Upper lobe of left lung (tissue), 6 donors: ENCODE results near the gene CHRNA9. TPM values are rescaled to one million over a fixed set of nuclear protein-coding genes. Genes with fewer than 3 reads are reported as not detected.

Source experiments
- ATAC-seq, 2 donors: fragments of 200-7000 bp; cut with Tn5 transposase; one replicate each; pipeline ENCODE4 v1.9.1; 2022; ENCODE audit warnings: mild to moderate bottlenecking in 2 of 2, moderate library complexity in 2 of 2; ENCODE audit not compliant: low FRiP score in 2 of 2
- DNase-seq, 2 donors: peaks; one replicate each; pipeline ENCODE4 v3.0.0-alpha.2; 2019 to 2020
- H3K27ac ChIP-seq, 4 donors: fragments of 200-600 bp; sonication (generic); one replicate each; pipeline ENCODE4 v1.5.1; 2016 to 2019
- H3K27me3 ChIP-seq, 4 donors: fragments of 200-600 bp; sonication (generic); one replicate each; pipeline ENCODE4 v1.5.1; 2017 to 2019
- H3K36me3 ChIP-seq, 4 donors: fragments of 200-600 bp; sonication (generic); one replicate each; pipeline ENCODE4 v1.5.1; 2016 to 2019
- H3K4me1 ChIP-seq, 4 donors: fragments of 200-600 bp; sonication (generic); one replicate each; pipeline ENCODE4 v1.5.1; 2018 to 2019
- H3K4me3 ChIP-seq, 4 donors: fragments of 200-600 bp; sonication (generic); one replicate each; pipeline ENCODE4 v1.5.1; 2017 to 2019; ENCODE audit warnings: mild to moderate bottlenecking in 2 of 4, moderate library complexity in 1 of 4
- H3K9me3 ChIP-seq, 4 donors: fragments of 200-600 bp; sonication (generic); one replicate each; pipeline ENCODE4 v1.5.1; 2018 to 2019
- EP300 ChIP-seq, 4 donors: sonication (generic); formaldehyde crosslinking; IDR thresholded peaks; one replicate each; pipeline ENCODE4 v1.5.1; 2017; ENCODE audit warnings: antibody characterized with exemption in 4 of 4, control low read depth in 2 of 4
- POLR2A ChIP-seq, 4 donors: fragments of 450-650 bp; IDR thresholded peaks; one replicate each; pipeline ENCODE4 v1.5.1; 2016 to 2017; ENCODE audit warnings: antibody characterized with exemption in 4 of 4, mild to moderate bottlenecking in 2 of 4
- POLR2AphosphoS5 ChIP-seq, 2 donors: sonication (generic); formaldehyde crosslinking; IDR thresholded peaks; one replicate each; pipeline ENCODE4 v1.5.1; 2017; ENCODE audit warnings: antibody characterized with exemption in 2 of 2
- WGBS, 2 donors: methylation state at CpG; one replicate each; pipeline ENCODE4 v1.1.5; 2017 to 2018; 5-methylcytosine and 5-hydroxymethylcytosine counted together
- total RNA-seq, 6 donors: library from RNA; depleted of rRNA in 4 of 6; stranded (reverse); fragments of >200 nt in 4 of 6; gene quantifications; one replicate each; pipeline versions ENCODE4 v1.1.0 to v1.2.1, GENCODE V29; 2016 to 2021
- TF ChIP-seq, protein P1 (sequence below), 6 experiments: fragments of 450-650 bp in 4 of 6; fragments of 200-600 bp in 2 of 6; sonication (generic) in 2 of 6; IDR thresholded peaks; one replicate each; pipeline ENCODE4 v1.5.1; 2016 to 2019; ENCODE audit warnings: antibody characterized with exemption in 6 of 6
- donor health status: DM: no; HTN: no; CAD: no; lungs with moderate emphysema.
- donor health status: DM: no; HTN: yes; CAD: no; lungs with severe emphysema.

Gene CHRNA9
- total RNA-seq, 6 donors from 2014 or later = 0.49 TPM; not detected in 5

DNA sequence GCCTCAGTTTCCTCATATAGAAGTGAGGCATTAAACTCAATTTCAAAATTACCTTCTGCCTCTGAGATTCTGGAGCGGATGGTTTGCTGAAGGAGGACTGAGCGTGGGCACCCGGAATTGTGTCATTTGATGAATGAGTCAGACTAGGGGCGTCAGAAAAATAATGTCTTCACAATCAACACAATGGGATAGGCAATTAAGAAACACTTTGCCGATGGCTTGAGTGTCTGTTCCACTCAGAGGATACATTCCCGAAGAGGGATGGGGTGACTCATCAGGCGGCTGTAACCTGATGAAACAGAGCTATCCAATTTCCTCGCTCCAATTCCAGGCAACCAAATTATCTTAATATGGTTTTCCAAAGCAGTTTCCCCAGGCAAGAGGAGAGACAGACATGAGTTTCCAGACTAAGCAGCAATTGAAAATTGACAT lies 1.2 kb upstream of the CHRNA9 start:
- Histone ChIP-seq H3K27me3 (no peaks in the 10 kb centered on the region), H3K4me1 (no peaks in the 10 kb centered on the region), H3K4me3 (no peak overlapping the region), H3K27ac (no peak overlapping the region), H3K9me3 (no peaks in the 10 kb centered on the region), H3K36me3 (no peaks in the 10 kb centered on the region)
- WGBS, 2 donors = 77 to 83% methylated on average over 8 of the region's 8 CpGs
- ATAC-seq = peak in 1 of 2 donors; percentile 64
- TF ChIP-seq POLR2AphosphoS5 (IDR thresholded peaks at IDR 0.05) = no peak
- DNase-seq = no peak

DNA sequence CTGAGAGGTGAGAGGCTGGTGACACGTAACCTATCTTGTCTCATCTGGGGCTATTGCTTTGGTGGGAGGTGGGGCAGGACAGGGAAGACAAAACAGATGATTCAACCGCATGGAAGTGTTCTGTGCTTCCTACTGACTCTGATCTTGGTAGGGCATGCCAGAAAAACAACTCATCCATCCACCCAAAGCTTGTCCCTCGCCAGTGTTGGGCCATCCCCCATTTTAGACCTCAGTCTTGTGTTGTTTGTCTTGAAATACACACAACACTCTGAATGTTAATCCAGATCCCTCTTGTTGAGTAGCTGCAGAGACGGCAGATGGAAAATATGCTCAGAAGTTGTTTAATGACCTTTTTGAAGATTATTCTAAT lies 377 bp downstream of the CHRNA9 start:
- H3K9me3 ChIP-seq = no peaks in the 10 kb centered on the region
- TF ChIP-seq EP300 (IDR thresholded peaks at IDR 0.05) (no peak), POLR2AphosphoS5 (IDR thresholded peaks at IDR 0.05) (no peak), POLR2A (IDR thresholded peaks at IDR 0.05) (no peak)
- TF ChIP-seq, protein P1, sequence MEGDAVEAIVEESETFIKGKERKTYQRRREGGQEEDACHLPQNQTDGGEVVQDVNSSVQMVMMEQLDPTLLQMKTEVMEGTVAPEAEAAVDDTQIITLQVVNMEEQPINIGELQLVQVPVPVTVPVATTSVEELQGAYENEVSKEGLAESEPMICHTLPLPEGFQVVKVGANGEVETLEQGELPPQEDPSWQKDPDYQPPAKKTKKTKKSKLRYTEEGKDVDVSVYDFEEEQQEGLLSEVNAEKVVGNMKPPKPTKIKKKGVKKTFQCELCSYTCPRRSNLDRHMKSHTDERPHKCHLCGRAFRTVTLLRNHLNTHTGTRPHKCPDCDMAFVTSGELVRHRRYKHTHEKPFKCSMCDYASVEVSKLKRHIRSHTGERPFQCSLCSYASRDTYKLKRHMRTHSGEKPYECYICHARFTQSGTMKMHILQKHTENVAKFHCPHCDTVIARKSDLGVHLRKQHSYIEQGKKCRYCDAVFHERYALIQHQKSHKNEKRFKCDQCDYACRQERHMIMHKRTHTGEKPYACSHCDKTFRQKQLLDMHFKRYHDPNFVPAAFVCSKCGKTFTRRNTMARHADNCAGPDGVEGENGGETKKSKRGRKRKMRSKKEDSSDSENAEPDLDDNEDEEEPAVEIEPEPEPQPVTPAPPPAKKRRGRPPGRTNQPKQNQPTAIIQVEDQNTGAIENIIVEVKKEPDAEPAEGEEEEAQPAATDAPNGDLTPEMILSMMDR (IDR thresholded peaks at IDR 0.05) = no peak
- no peaks in the 10 kb centered on the region for H3K4me1 ChIP-seq
- H3K4me3 ChIP-seq = no peak overlapping the region
- no peaks in the 10 kb centered on the region for H3K36me3 ChIP-seq
- H3K27ac ChIP-seq = no peak overlapping the region
- 73 to 90% methylated on average over 4 of the region's 4 CpGs for WGBS, 2 donors
- ATAC-seq (no peak), DNase-seq (no peak)
- no peaks in the 10 kb centered on the region for H3K27me3 ChIP-seq

DNA sequence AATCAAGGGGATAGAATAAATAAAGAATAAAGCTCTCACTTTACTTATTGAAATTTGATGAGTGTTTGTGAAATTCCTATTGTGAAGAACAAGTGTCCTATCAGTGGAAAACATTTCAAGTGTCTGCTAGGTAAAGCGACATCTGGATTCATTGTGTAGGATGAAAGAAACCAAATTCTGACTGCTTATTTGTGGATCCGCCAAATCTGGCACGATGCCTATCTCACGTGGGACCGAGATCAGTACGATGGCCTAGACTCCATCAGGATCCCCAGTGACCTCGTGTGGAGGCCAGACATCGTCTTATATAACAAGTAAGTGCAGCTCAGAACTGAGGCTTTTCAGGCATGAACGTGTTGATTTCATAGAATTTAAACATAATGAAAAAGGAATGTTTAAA lies 1.9 kb downstream of the CHRNA9 start:
- ATAC-seq = no peak
- Histone ChIP-seq H3K9me3 (no peaks in the 10 kb centered on the region), H3K27me3 (no peaks in the 10 kb centered on the region), H3K36me3 (no peaks in the 10 kb centered on the region), H3K27ac (no peak overlapping the region), H3K4me1 (no peaks in the 10 kb centered on the region), H3K4me3 (no peak overlapping the region)
- DNase-seq = no peak
- TF ChIP-seq POLR2A (IDR thresholded peaks at IDR 0.05) = no peak
- no peak for TF ChIP-seq EP300 (IDR thresholded peaks at IDR 0.05)
- TF ChIP-seq, protein P1 (IDR thresholded peaks at IDR 0.05) = no peak
- TF ChIP-seq POLR2AphosphoS5 (IDR thresholded peaks at IDR 0.05) = no peak
- WGBS, 2 donors = 53 to 63% methylated on average over 9 of the region's 9 CpGs

GRCh38 chr4:40337523-40337922 lies 2.4 kb downstream of the CHRNA9 start:
- no peaks in the 10 kb centered on the region for H3K4me1 ChIP-seq
- 79 to 84% methylated on average over 2 of the region's 2 CpGs for WGBS, 2 donors
- ATAC-seq = no peak
- TF ChIP-seq, protein P1 (IDR thresholded peaks at IDR 0.05) = no peak
- TF ChIP-seq POLR2AphosphoS5 (IDR thresholded peaks at IDR 0.05) = no peak
- TF ChIP-seq POLR2A (IDR thresholded peaks at IDR 0.05) = no peak
- TF ChIP-seq EP300 (IDR thresholded peaks at IDR 0.05) = no peak
- H3K4me3 ChIP-seq = no peak overlapping the region
- H3K27me3 ChIP-seq = no peaks in the 10 kb centered on the region
- no peak overlapping the region for H3K27ac ChIP-seq
- no peaks in the 10 kb centered on the region for H3K36me3 ChIP-seq
- no peaks in the 10 kb centered on the region for H3K9me3 ChIP-seq
- no peak for DNase-seq

DNA sequence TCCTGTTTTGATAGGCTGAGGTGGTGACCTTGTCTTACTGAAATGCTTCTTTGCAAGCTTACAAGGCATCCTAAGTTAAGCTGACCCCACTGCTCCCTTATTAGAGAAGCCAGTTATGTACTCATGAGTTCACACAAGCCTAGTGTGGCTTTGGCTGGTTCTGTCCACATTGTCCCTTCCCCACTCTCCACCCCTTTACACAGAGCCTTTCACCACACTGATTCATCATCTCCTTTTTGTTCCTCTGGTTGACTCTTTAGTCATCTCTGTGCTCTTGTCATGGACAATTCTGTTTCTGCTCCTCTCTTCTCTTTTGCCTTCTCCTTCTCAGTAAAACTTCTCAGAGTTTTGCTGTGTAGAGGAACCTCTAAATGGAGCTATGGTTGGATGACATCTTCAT lies 4.9 kb downstream of the CHRNA9 start:
- no peak for DNase-seq
- Histone ChIP-seq H3K27me3 (no peaks in the 10 kb centered on the region), H3K4me3 (no peak overlapping the region), H3K36me3 (no peaks in the 10 kb centered on the region), H3K27ac (no peak overlapping the region), H3K9me3 (no peaks in the 10 kb centered on the region), H3K4me1 (no peaks in the 10 kb centered on the region)
- TF ChIP-seq EP300 (IDR thresholded peaks at IDR 0.05) (no peak), POLR2AphosphoS5 (IDR thresholded peaks at IDR 0.05) (no peak), POLR2A (IDR thresholded peaks at IDR 0.05) (no peak)
- TF ChIP-seq, protein P1 (IDR thresholded peaks at IDR 0.05) = no peak
- no peak for ATAC-seq
